ENCODE data around the gene CAPZB.

Gene CAPZB

GRCh38 chr1:19374926-19375325 is 110.4 kb downstream of the CAPZB start:
- no peaks in the 10 kb centered on the region for H3K27me3 ChIP-seq (ENCODE audit: insufficient read depth, poor library complexity, severe bottlenecking)
- TF ChIP-seq GABPA (IDR thresholded peaks at IDR 0.05; ENCODE audit: low read depth) (no peak), SPI1 (IDR thresholded peaks at IDR 0.05; ENCODE audit: borderline replicate concordance, low read depth) (no peak), POLR2AphosphoS5 (IDR thresholded peaks at IDR 0.05; ENCODE audit: low read depth) (no peak)
- TF ChIP-seq, protein P1, sequence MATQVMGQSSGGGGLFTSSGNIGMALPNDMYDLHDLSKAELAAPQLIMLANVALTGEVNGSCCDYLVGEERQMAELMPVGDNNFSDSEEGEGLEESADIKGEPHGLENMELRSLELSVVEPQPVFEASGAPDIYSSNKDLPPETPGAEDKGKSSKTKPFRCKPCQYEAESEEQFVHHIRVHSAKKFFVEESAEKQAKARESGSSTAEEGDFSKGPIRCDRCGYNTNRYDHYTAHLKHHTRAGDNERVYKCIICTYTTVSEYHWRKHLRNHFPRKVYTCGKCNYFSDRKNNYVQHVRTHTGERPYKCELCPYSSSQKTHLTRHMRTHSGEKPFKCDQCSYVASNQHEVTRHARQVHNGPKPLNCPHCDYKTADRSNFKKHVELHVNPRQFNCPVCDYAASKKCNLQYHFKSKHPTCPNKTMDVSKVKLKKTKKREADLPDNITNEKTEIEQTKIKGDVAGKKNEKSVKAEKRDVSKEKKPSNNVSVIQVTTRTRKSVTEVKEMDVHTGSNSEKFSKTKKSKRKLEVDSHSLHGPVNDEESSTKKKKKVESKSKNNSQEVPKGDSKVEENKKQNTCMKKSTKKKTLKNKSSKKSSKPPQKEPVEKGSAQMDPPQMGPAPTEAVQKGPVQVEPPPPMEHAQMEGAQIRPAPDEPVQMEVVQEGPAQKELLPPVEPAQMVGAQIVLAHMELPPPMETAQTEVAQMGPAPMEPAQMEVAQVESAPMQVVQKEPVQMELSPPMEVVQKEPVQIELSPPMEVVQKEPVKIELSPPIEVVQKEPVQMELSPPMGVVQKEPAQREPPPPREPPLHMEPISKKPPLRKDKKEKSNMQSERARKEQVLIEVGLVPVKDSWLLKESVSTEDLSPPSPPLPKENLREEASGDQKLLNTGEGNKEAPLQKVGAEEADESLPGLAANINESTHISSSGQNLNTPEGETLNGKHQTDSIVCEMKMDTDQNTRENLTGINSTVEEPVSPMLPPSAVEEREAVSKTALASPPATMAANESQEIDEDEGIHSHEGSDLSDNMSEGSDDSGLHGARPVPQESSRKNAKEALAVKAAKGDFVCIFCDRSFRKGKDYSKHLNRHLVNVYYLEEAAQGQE (IDR thresholded peaks at IDR 0.05; ENCODE audit: insufficient replicate concordance, low read depth): no peak
- TF ChIP-seq, protein P2, sequence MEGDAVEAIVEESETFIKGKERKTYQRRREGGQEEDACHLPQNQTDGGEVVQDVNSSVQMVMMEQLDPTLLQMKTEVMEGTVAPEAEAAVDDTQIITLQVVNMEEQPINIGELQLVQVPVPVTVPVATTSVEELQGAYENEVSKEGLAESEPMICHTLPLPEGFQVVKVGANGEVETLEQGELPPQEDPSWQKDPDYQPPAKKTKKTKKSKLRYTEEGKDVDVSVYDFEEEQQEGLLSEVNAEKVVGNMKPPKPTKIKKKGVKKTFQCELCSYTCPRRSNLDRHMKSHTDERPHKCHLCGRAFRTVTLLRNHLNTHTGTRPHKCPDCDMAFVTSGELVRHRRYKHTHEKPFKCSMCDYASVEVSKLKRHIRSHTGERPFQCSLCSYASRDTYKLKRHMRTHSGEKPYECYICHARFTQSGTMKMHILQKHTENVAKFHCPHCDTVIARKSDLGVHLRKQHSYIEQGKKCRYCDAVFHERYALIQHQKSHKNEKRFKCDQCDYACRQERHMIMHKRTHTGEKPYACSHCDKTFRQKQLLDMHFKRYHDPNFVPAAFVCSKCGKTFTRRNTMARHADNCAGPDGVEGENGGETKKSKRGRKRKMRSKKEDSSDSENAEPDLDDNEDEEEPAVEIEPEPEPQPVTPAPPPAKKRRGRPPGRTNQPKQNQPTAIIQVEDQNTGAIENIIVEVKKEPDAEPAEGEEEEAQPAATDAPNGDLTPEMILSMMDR (IDR thresholded peaks at IDR 0.05; ENCODE audit: insufficient read depth, low read length): no peak
- DNase-seq (ENCODE audit: low read depth in 1 of 2, low spot score in 1 of 2): no peak
- H3K4me3 ChIP-seq (replicated peaks; ENCODE audit: insufficient read depth, low read length): no peak overlapping the region
- H3K27ac ChIP-seq (replicated peaks): no peak overlapping the region

DNA sequence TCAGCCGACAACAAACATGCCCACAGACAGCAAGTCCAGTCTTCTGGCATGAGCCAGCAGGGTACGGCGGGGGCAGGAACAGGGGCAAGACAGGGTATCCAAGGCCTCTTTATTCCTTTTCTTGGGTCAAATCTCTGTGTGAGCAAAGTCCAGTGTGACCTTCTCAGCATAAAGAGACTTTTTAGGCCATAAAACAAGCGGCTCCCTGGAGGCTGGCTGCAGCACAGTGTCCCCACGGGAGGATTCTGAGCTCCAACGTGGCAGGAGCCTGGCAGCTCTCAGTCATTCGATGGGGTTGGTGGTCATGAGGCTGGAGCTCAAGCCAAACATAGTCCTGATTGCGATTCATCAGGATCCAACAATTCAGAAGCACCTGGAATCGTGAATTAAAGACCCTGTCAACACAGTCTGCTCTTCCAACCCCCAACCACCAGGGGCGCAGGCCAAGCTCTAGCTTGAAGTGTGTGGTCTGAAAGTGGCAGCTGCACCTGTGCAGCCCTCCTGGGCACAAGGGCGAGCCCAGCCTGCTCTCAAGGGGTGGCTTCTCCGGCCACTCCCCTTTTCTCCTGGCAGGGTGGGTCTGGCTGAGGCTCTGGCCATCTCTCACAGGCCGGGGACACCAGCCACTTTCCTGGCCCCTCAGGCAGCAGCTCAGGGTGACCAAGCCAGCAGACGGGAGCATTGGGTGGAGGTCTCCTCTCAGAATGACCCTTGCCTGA is 111.1 kb downstream of the CAPZB start:
- Histone ChIP-seq H3K27ac (replicated peaks) (no peak overlapping the region), H3K27me3 (ENCODE audit: insufficient read depth, poor library complexity, severe bottlenecking) (no peaks in the 10 kb centered on the region), H3K4me3 (replicated peaks; ENCODE audit: insufficient read depth, low read length) (no peak overlapping the region)
- no peak for DNase-seq (ENCODE audit: low read depth in 1 of 2, low spot score in 1 of 2)
- TF ChIP-seq, protein P2 (IDR thresholded peaks at IDR 0.05; ENCODE audit: insufficient read depth, low read length): no peak

GRCh38 chr1:19373211-19374082 is 111.9 kb downstream of the CAPZB start:
- Histone ChIP-seq H3K27ac (replicated peaks) (no peak overlapping the region), H3K27me3 (ENCODE audit: insufficient read depth, poor library complexity, severe bottlenecking) (no peaks in the 10 kb centered on the region), H3K4me3 (replicated peaks; ENCODE audit: insufficient read depth, low read length) (no peak overlapping the region)
- DNase-seq (ENCODE audit: low read depth in 1 of 2, low spot score in 1 of 2): no peak
- TF ChIP-seq, protein P2 (IDR thresholded peaks at IDR 0.05; ENCODE audit: insufficient read depth, low read length): no peak
- TF ChIP-seq POLR2AphosphoS5 (IDR thresholded peaks at IDR 0.05; ENCODE audit: low read depth): no peak
- TF ChIP-seq GABPA (IDR thresholded peaks at IDR 0.05; ENCODE audit: low read depth): no peak
- TF ChIP-seq SPI1 (IDR thresholded peaks at IDR 0.05; ENCODE audit: borderline replicate concordance, low read depth): no peak
- TF ChIP-seq, protein P1 (IDR thresholded peaks at IDR 0.05; ENCODE audit: insufficient replicate concordance, low read depth): no peak
